Tibial nerve (tissue), 4 donors: ENCODE results near the gene TRIM56. TPM values are rescaled to one million over a fixed set of nuclear protein-coding genes. Genes with fewer than 3 reads are reported as not detected.
"Not testable (repeated sequence)": the region's sequence is repeated elsewhere in the genome, so short reads cannot be mapped to it uniquely, and the experiment has no call there.

Source experiments
- DNase-seq, 2 donors: peaks; one replicate each; pipeline ENCODE4 v3.0.0-alpha.2; 2019; ENCODE audit warnings: low spot score in 2 of 2
- H3K27ac ChIP-seq, 4 donors: fragments of 200-600 bp; sonication (generic) in 3 of 4; one replicate each; pipeline ENCODE4 v1.5.1; 2017 to 2019; ENCODE audit warnings: mild to moderate bottlenecking in 1 of 4
- H3K27me3 ChIP-seq, 2 donors: fragments of 200-600 bp; sonication (generic) in 1 of 2; one replicate each; pipeline versions ENCODE4 v1.5.1 to v1.6.0; 2017 to 2019
- H3K36me3 ChIP-seq, 3 donors: fragments of 200-600 bp; sonication (generic); one replicate each; pipeline ENCODE4 v1.5.1; 2018 to 2019
- H3K4me1 ChIP-seq, 4 donors: fragments of 200-600 bp; sonication (generic) in 3 of 4; one replicate each; pipeline ENCODE4 v1.5.1; 2017 to 2019
- H3K4me3 ChIP-seq, 4 donors: fragments of 200-600 bp; sonication (generic) in 3 of 4; one replicate each; pipeline ENCODE4 v1.5.1; 2017 to 2019; ENCODE audit warnings: mild to moderate bottlenecking in 1 of 4, moderate library complexity in 1 of 4
- H3K9me3 ChIP-seq, 4 donors: fragments of 200-600 bp; sonication (generic) in 3 of 4; one replicate each; pipeline ENCODE4 v1.5.1; 2017 to 2019
- CTCF ChIP-seq, 5 experiments: fragments of 200-600 bp in 3 of 5; fragments of 450-650 bp in 2 of 5; sonication (generic) in 3 of 5; IDR thresholded peaks; one replicate each; pipeline ENCODE4 v1.5.1; 2016 to 2019; ENCODE audit warnings: antibody characterized with exemption in 5 of 5, mild to moderate bottlenecking in 3 of 5, moderate library complexity in 2 of 5
- EP300 ChIP-seq, 2 donors: sonication (generic); formaldehyde crosslinking; IDR thresholded peaks; one replicate each; pipeline ENCODE4 v1.6.1; 2017; ENCODE audit warnings: antibody characterized with exemption in 2 of 2, mild to moderate bottlenecking in 1 of 2
- POLR2A ChIP-seq, 2 donors: fragments of 450-650 bp; IDR thresholded peaks; one replicate each; pipeline ENCODE4 v1.6.1; 2017; ENCODE audit warnings: antibody characterized with exemption in 2 of 2, mild to moderate bottlenecking in 2 of 2, moderate library complexity in 2 of 2
- WGBS, 2 donors: methylation state at CpG; one replicate each; pipeline ENCODE4 v1.1.5; 2018; 5-methylcytosine and 5-hydroxymethylcytosine counted together
- total RNA-seq, 4 donors: library from RNA; depleted of rRNA; stranded (reverse); fragments of >200 nt; gene quantifications; one replicate each; pipeline ENCODE4 v1.1.0, GENCODE V29; 2016

Gene TRIM56
- total RNA-seq, 4 donors from 2014 or later, result 18.6 to 32.4 (median 29.5) TPM

GRCh38 chr7:101109368-101109767 is 24.1 kb downstream of the TRIM56 start:
- Histone ChIP-seq H3K9me3 (no peaks in the 10 kb centered on the region), H3K27ac (no peak overlapping the region), H3K36me3 (no peaks in the 10 kb centered on the region), H3K27me3 (no peaks in the 10 kb centered on the region), H3K4me1 (peaks cover 0 to 4% (median 0%) of the 10 kb centered on the region in 4 donors), H3K4me3 (no peak overlapping the region)
- TF ChIP-seq EP300 (IDR thresholded peaks at IDR 0.05) (no peak), POLR2A (IDR thresholded peaks at IDR 0.05) (no peak), CTCF (IDR thresholded peaks at IDR 0.05) (no peak)
- DNase-seq, result no peak
- whole genome bisulfite sequencing, 2 donors, result 83% methylated on average over 6 of the region's 6 CpGs

- Histone ChIP-seq H3K9me3 (no peaks in the 10 kb centered on the region), H3K36me3 (no peaks in the 10 kb centered on the region), H3K27me3 (no peaks in the 10 kb centered on the region), H3K4me1 (peaks cover 0 to 4% (median 0%) of the 10 kb centered on the region in 4 donors), H3K27ac (peak overlapping the region in 1 of 4 donors; percentile 58), H3K4me3 (no peak overlapping the region)
- no peak for DNase-seq
- 74 to 87% methylated on average over 4 to 5 of the region's 5 CpGs for WGBS, 2 donors
- TF ChIP-seq CTCF (IDR thresholded peaks at IDR 0.05) (no peak), EP300 (IDR thresholded peaks at IDR 0.05) (no peak), POLR2A (IDR thresholded peaks at IDR 0.05) (no peak)
Observed at GRCh38 chr7:101111261-101111660, 26.0 kb downstream of the TRIM56 start.

- Histone ChIP-seq H3K27ac (peak overlapping the region in 2 of 4 donors; percentile 40 to 58), H3K4me3 (no peak overlapping the region), H3K9me3 (no peaks in the 10 kb centered on the region), H3K4me1 (peaks cover 0 to 4% (median 0%) of the 10 kb centered on the region in 4 donors), H3K27me3 (no peaks in the 10 kb centered on the region), H3K36me3 (no peaks in the 10 kb centered on the region)
- peak in 1 of 2 donors; percentile 17 for DNase-seq
- TF ChIP-seq EP300 (IDR thresholded peaks at IDR 0.05), result peak; percentile 81 to 83
- TF ChIP-seq CTCF (IDR thresholded peaks at IDR 0.05), result no peak
- TF ChIP-seq POLR2A (IDR thresholded peaks at IDR 0.05), result no peak
- WGBS, 2 donors, result 50 to 53% methylated on average over 11 of the region's 11 CpGs
Observed at GRCh38 chr7:101112233-101112632, 27.0 kb downstream of the TRIM56 start.

- DNase-seq, H3K4me1 ChIP-seq, H3K4me3 ChIP-seq, H3K27ac ChIP-seq, H3K36me3 ChIP-seq, H3K27me3 ChIP-seq, H3K9me3 ChIP-seq: not testable (repeated sequence)
- 95 to 96% methylated on average over 7 of the region's 7 CpGs for WGBS, 2 donors
Observed at GRCh38 chr7:101113140-101113539, 27.9 kb downstream of the TRIM56 start.

- TF ChIP-seq POLR2A (IDR thresholded peaks at IDR 0.05) (no peak), EP300 (IDR thresholded peaks at IDR 0.05) (no peak), CTCF (IDR thresholded peaks at IDR 0.05) (no peak)
- H3K9me3 ChIP-seq, result no peaks in the 10 kb centered on the region
- WGBS, 2 donors, result 86% methylated on average over 11 of the region's 11 CpGs
- H3K36me3 ChIP-seq, result no peaks in the 10 kb centered on the region
- no peaks in the 10 kb centered on the region for H3K27me3 ChIP-seq
- no peak overlapping the region for H3K4me3 ChIP-seq
- peaks cover 0 to under 1% (median 0%) of the 10 kb centered on the region in 4 donors for H3K4me1 ChIP-seq
- H3K27ac ChIP-seq, result no peak overlapping the region
- no peak for DNase-seq
Observed at GRCh38 chr7:101113836-101114235, 28.6 kb downstream of the TRIM56 start.

- H3K27me3 ChIP-seq, result no peaks in the 10 kb centered on the region
- WGBS, 2 donors, result 35 to 45% methylated on average over 6 to 7 of the region's 8 CpGs
- no peaks in the 10 kb centered on the region for H3K36me3 ChIP-seq
- H3K4me1 ChIP-seq, result no peaks in the 10 kb centered on the region
- H3K27ac ChIP-seq, result no peak overlapping the region
- H3K9me3 ChIP-seq, result no peaks in the 10 kb centered on the region
- no peak overlapping the region for H3K4me3 ChIP-seq
- no peak for TF ChIP-seq POLR2A (IDR thresholded peaks at IDR 0.05)
- no peak for TF ChIP-seq CTCF (IDR thresholded peaks at IDR 0.05)
- no peak for TF ChIP-seq EP300 (IDR thresholded peaks at IDR 0.05)
- no peak for DNase-seq
Observed at GRCh38 chr7:101114492-101114891, 29.2 kb downstream of the TRIM56 start.
